K562 (cell line): ENCODE measurements around the gene SPINK8. TPM values are rescaled to one million over a fixed set of nuclear protein-coding genes. Genes with fewer than 3 reads are reported as not detected.

ENCODE experiments used
- ARHGAP35 ChIP-seq: fragments of 450-650 bp; IDR thresholded peaks from 2 replicates; pipeline ENCODE4 v1.6.1; 2018; ENCODE audit not compliant: partially characterized antibody
- CXXC5 ChIP-seq: fragments of 250-450 bp; sonication (Bioruptor Pico); IDR thresholded peaks from 2 replicates; pipeline ENCODE4 v1.8.0; 2022; ENCODE audit warnings: inconsistent platforms, mild to moderate bottlenecking, moderate library complexity
- GABPA ChIP-seq: fragments of 200-800 bp; sonication (Bioruptor generic); conservative IDR thresholded peaks from 2 replicates; pipeline ENCODE4 v1.6.1; 2016; ENCODE audit warnings: low read depth, missing genetic modification characterization, missing compliant biosample characterization
- HCFC1 ChIP-seq: IDR thresholded peaks from 2 replicates; pipeline ENCODE4 v1.6.1; 2012; ENCODE audit warnings: low read depth, low read length, improper control_type of control experiment
- MNT ChIP-seq, 2 experiments: fragments of 450-650 bp; conservative IDR thresholded peaks; 2 replicates each; pipeline ENCODE4 v1.6.1; 2017; ENCODE audit warnings: mild to moderate bottlenecking in 2 of 2, moderate library complexity in 2 of 2
- MTA1 ChIP-seq: fragments of 450-650 bp; IDR thresholded peaks from 2 replicates; pipeline ENCODE4 v1.6.1; 2017; ENCODE audit warnings: borderline replicate concordance
- MTF1 ChIP-seq: fragments of 250-450 bp; sonication (Bioruptor Pico); IDR thresholded peaks from 2 replicates; pipeline ENCODE4 v1.9.0; 2021; ENCODE audit warnings: moderate library complexity, mild to moderate bottlenecking, inconsistent platforms, borderline replicate concordance
- NKRF ChIP-seq: fragments of 450-650 bp; IDR thresholded peaks from 2 replicates; pipeline ENCODE4 v1.6.1; 2016; ENCODE audit warnings: borderline replicate concordance
- NR2C1 ChIP-seq, 2 experiments: fragments of 450-650 bp; IDR thresholded peaks; 2 replicates each; pipeline ENCODE4 v1.6.1; 2017; ENCODE audit warnings: mild to moderate bottlenecking in 2 of 2, antibody characterized with exemption in 1 of 2, inconsistent platforms in 1 of 2, missing compliant biosample characterization in 1 of 2, missing genetic modification characterization in 1 of 2
- SAP30 ChIP-seq: fragments of 200-600 bp; sonication (generic); IDR thresholded peaks from 2 replicates; pipeline ENCODE4 v1.6.1; 2012; ENCODE audit warnings: borderline replicate concordance, low read depth, mild to moderate bottlenecking, moderate library complexity, low read length, control low read depth, inconsistent platforms; ENCODE audit not compliant: insufficient read depth, poor library complexity, severe bottlenecking
- SIN3A ChIP-seq, 2 experiments: fragments of 150-350 bp in 1 of 2; IDR thresholded peaks; 2 replicates each; pipeline ENCODE4 v1.6.1; 2011 to 2016; ENCODE audit warnings: borderline replicate concordance in 2 of 2, low read depth in 2 of 2, low read length in 2 of 2, mild to moderate bottlenecking in 2 of 2, moderate library complexity in 2 of 2; ENCODE audit not compliant: control insufficient read depth in 1 of 2
- TRIM25 ChIP-seq: fragments of 450-650 bp; IDR thresholded peaks from 2 replicates; pipeline ENCODE4 v1.7.0; 2016; ENCODE audit warnings: borderline replicate concordance
- XRCC3 ChIP-seq: fragments of 450-650 bp; IDR thresholded peaks from 2 replicates; pipeline ENCODE4 v1.6.1; 2017; ENCODE audit warnings: mild to moderate bottlenecking, moderate library complexity
- ZBTB7A ChIP-seq: IDR thresholded peaks from 2 replicates; pipeline ENCODE4 v1.6.1; 2011; ENCODE audit warnings: low read depth, mild to moderate bottlenecking, low read length, moderate library complexity, borderline replicate concordance; ENCODE audit not compliant: control insufficient read depth
- ZFX ChIP-seq: sonication (generic); formaldehyde crosslinking; IDR thresholded peaks from 2 replicates; pipeline ENCODE4 v1.8.0; 2022; ENCODE audit warnings: mild to moderate bottlenecking, missing genetic modification reagents, moderate library complexity
- polyA plus RNA-seq, 8 experiments: library from polyadenylated mRNA; depleted of rRNA in 4 of 8; stranded (reverse) in 5 of 8; unstranded in 3 of 8; fragments of >200 nt; fragmentation: Nextera tagmentation in 2 of 8; fragmentation: Illumina TruSeq in 1 of 8; extraction: Ambion mirVana in 2 of 8; extraction: Trizol in 1 of 8; gene quantifications; 2 replicates each; pipeline versions ENCODE4 v1.2.1 to v1.2.3, GENCODE V29; 2011 to 2014; ENCODE audit warnings: inconsistent platforms in 1 of 8, missing spikeins in 1 of 8
- total RNA-seq, 7 experiments: library from RNA; depleted of rRNA in 6 of 7; stranded (reverse); fragments of >200 nt in 6 of 7; fragmentation: Illumina TruSeq in 2 of 7; extraction: Trizol in 2 of 7; gene quantifications; 2 replicates each; pipeline versions ENCODE4 v1.2.1 to v1.2.3, GENCODE V29; 2011 to 2021; ENCODE audit warnings: low replicate concordance in 1 of 7
- TF ChIP-seq, protein P1 (sequence below): sonication (generic); formaldehyde crosslinking; IDR thresholded peaks from 2 replicates; pipeline ENCODE4 v1.9.0; 2022; ENCODE audit warnings: mild to moderate bottlenecking, missing genetic modification reagents
- TF ChIP-seq, protein P2 (sequence below): sonication (generic); formaldehyde crosslinking; IDR thresholded peaks from 2 replicates; pipeline ENCODE4 v1.8.1; 2023; ENCODE audit warnings: mild to moderate bottlenecking, missing genetic modification reagents, moderate library complexity

Gene SPINK8
- total and polyA plus RNA-seq, 9 of the 15 experiments (the other 6 are each of a cell fraction or from before 2014, with no cell fraction given): not detected

GRCh38 chr3:48301020-48301799 lies 32.3 kb downstream of the SPINK8 start, which contains the start of gene NME6 (continued):
- TF ChIP-seq TRIM25 (no peak), XRCC3 (no peak), GABPA (tag) (peak; percentile 84), NR2C1 (IDR thresholded peaks at IDR 0.05) (no peak), NR2C1 (tag; IDR thresholded peaks at IDR 0.05) (peak; percentile 33; the same call in 1 of the 2 replicates), MTF1 (CRISPR knock-in tag) (no peak), ZBTB7A (peak; percentile 93), CXXC5 (CRISPR knock-in tag) (peak; percentile 91), MTA1 (peak; percentile 91), MNT (conservative IDR thresholded peaks at IDR 0.05) (peak; percentile 76 to 84), SAP30 (peak; percentile 34), HCFC1 (peak; percentile 75), SIN3A (IDR thresholded peaks at IDR 0.05; ENCODE audit: borderline replicate concordance in 2 of 2, control insufficient read depth in 1 of 2, low read depth in 2 of 2, low read length in 2 of 2) (peak in 1 of 2 experiments; percentile 75; a peak in 1 of 4 replicates), ARHGAP35 (no peak), ZFX (CRISPR knock-in tag) (peak; percentile 89), NKRF (no peak; the same call in 1 of the 2 replicates)
- TF ChIP-seq, protein P1, sequence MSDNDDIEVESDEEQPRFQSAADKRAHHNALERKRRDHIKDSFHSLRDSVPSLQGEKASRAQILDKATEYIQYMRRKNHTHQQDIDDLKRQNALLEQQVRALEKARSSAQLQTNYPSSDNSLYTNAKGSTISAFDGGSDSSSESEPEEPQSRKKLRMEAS (CRISPR knock-in tag): peak; percentile 87
- TF ChIP-seq, protein P2, sequence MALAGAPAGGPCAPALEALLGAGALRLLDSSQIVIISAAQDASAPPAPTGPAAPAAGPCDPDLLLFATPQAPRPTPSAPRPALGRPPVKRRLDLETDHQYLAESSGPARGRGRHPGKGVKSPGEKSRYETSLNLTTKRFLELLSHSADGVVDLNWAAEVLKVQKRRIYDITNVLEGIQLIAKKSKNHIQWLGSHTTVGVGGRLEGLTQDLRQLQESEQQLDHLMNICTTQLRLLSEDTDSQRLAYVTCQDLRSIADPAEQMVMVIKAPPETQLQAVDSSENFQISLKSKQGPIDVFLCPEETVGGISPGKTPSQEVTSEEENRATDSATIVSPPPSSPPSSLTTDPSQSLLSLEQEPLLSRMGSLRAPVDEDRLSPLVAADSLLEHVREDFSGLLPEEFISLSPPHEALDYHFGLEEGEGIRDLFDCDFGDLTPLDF: peak; percentile 74; the same call in 1 of the 2 replicates
